K562 (cell line): ENCODE data around the gene HHATL. TPM values are rescaled to one million over a fixed set of nuclear protein-coding genes. Genes with fewer than 3 reads are reported as not detected.

ENCODE experiments used
- ATAC-seq: fragments of 200-7000 bp; cut with Tn5 transposase; 3 replicates; pipeline ENCODE4 v1.9.1; 2020; ENCODE audit warnings: moderate library complexity
- BruUV-seq: library from RNA; stranded (reverse); fragments of 400-500 nt; replicated peaks from 2 replicates; lab custom pipeline; 2021; lab: Mats Ljungman, UMichigan
- CTCF ChIA-PET: fragments of 300-600 bp; formaldehyde crosslinking; extraction: SDS; loops from one replicate; lab custom pipeline; 2021; ENCODE audit warnings: low intra/inter-chr PET ratio; lab: Yijun Ruan, JAX
- POLR2A ChIA-PET: fragments of 300-600, 350-650 bp; sonication (Branson Sonifier 250); formaldehyde crosslinking; extraction: SDS; loops from one replicate; lab custom pipeline; 2021; ENCODE audit warnings: antibody characterized with exemption, inconsistent platforms; lab: Yijun Ruan, JAX
- DNase-seq, 4 experiments: peaks; one replicate each; pipeline versions ENCODE4 v3.0.0 to v3.0.0-alpha.2; 2011 to 2018; ENCODE audit warnings: low spot score in 3 of 4, mixed read lengths in 3 of 4; ENCODE audit errors: extremely low read depth in 1 of 4
- FAIRE-seq: peaks from 2 replicates; lab custom pipeline; 2011; peaks lifted over from hg19 to GRCh38; lab: Jason Lieb, UNC
- H2AFZ ChIP-seq: 2 replicates; pipeline ENCODE4 v1.6.0; 2011; ENCODE audit warnings: low read depth, low read length, control low read depth, inconsistent platforms
- H3K27ac ChIP-seq: fragments of 200-600 bp; 3 replicates; pipeline ENCODE4 v1.8.0; 2011; ENCODE audit warnings: low read depth, mild to moderate bottlenecking, control low read depth, inconsistent platforms, low read length, moderate library complexity, mixed read lengths; ENCODE audit errors: extremely low read depth
- H3K27me3 ChIP-seq, 2 experiments: fragments of 300-600 bp in 1 of 2; 2 replicates in 1 of 2; 3 replicates in 1 of 2; pipeline versions ENCODE4 v1.6.0 to v1.8.0; 2011; ENCODE audit warnings: inconsistent platforms in 2 of 2, low read length in 2 of 2, mild to moderate bottlenecking in 1 of 2, mixed read lengths in 1 of 2, moderate library complexity in 1 of 2; ENCODE audit not compliant: control insufficient read depth in 2 of 2, insufficient read depth in 2 of 2
- H3K36me3 ChIP-seq: fragments of 300-600 bp; 3 replicates; pipeline ENCODE4 v1.8.0; 2011; ENCODE audit warnings: mild to moderate bottlenecking, low read length, inconsistent platforms; ENCODE audit not compliant: control insufficient read depth, insufficient read depth
- H3K4me1 ChIP-seq, 2 experiments: fragments of 200-600 bp in 1 of 2; replicated peaks in 1 of 2; 2 replicates in 1 of 2; 3 replicates in 1 of 2; pipeline versions ENCODE4 v1.5.1 to v1.8.0; 2011; ENCODE audit warnings: inconsistent platforms in 2 of 2, low read length in 2 of 2, mild to moderate bottlenecking in 1 of 2, mixed read lengths in 1 of 2, moderate library complexity in 1 of 2; ENCODE audit not compliant: control insufficient read depth in 2 of 2, insufficient read depth in 2 of 2
- H3K4me2 ChIP-seq: 2 replicates; pipeline ENCODE4 v1.6.1; 2011; ENCODE audit warnings: low read length, control low read depth, inconsistent platforms, mixed read lengths; ENCODE audit not compliant: insufficient read depth
- H3K4me3 ChIP-seq: fragments of 200-600 bp; sonication (generic), shearing (Covaris generic); 2 replicates; pipeline ENCODE4 v1.5.1; 2016; ENCODE audit warnings: control low read depth, inconsistent platforms
- H3K79me2 ChIP-seq: fragments of 200-600 bp; 3 replicates; pipeline ENCODE4 v1.8.0; 2011; ENCODE audit warnings: low read length, inconsistent platforms; ENCODE audit not compliant: control insufficient read depth, insufficient read depth
- H3K9ac ChIP-seq, 2 experiments: 2 replicates each; pipeline versions ENCODE4 v1.6.0 to v1.6.1; 2011; ENCODE audit warnings: low read depth in 2 of 2, low read length in 2 of 2, control low read depth in 1 of 2, inconsistent platforms in 1 of 2, mild to moderate bottlenecking in 1 of 2, mixed read lengths in 1 of 2; ENCODE audit not compliant: insufficient read depth in 1 of 2
- H3K9me1 ChIP-seq: one replicate; pipeline ENCODE4 v1.6.0; 2011; ENCODE audit warnings: inconsistent platforms, mild to moderate bottlenecking, low read length, moderate library complexity; ENCODE audit not compliant: control insufficient read depth, insufficient read depth
- H3K9me3 ChIP-seq: replicated peaks from 2 replicates; pipeline ENCODE4 v1.5.1; 2011; ENCODE audit warnings: low read depth, low read length, inconsistent platforms; ENCODE audit not compliant: control insufficient read depth, insufficient read depth
- H4K20me1 ChIP-seq: replicated peaks from 2 replicates; pipeline ENCODE4 v1.6.1; 2011; ENCODE audit warnings: low read length, inconsistent platforms, mixed read lengths; ENCODE audit not compliant: control insufficient read depth, insufficient read depth
- BDP1 ChIP-seq: IDR thresholded peaks from 3 replicates; pipeline ENCODE4 v1.6.1; 2011; ENCODE audit not compliant: insufficient read length, insufficient read depth
- EP400 ChIP-seq: fragments of 450-650 bp; IDR thresholded peaks from 2 replicates; pipeline ENCODE4 v1.6.1; 2017; ENCODE audit warnings: antibody characterized with exemption, mild to moderate bottlenecking, moderate library complexity
- GATAD2B ChIP-seq: fragments of 450-650 bp; IDR thresholded peaks from 2 replicates; pipeline ENCODE4 v1.6.1; 2017; ENCODE audit warnings: mild to moderate bottlenecking, borderline replicate concordance
- MXI1 ChIP-seq: IDR thresholded peaks from 2 replicates; pipeline ENCODE4 v1.6.1; 2011; ENCODE audit warnings: low read depth, mild to moderate bottlenecking, improper control_type of control experiment, low read length
- NFIX ChIP-seq: fragments of 250-450 bp; sonication (Bioruptor Pico); IDR thresholded peaks from 2 replicates; pipeline ENCODE4 v1.4.0; 2020; ENCODE audit warnings: low read depth, mild to moderate bottlenecking, moderate library complexity
- PCBP1 ChIP-seq: fragments of 200-400 bp; formaldehyde crosslinking; IDR thresholded peaks from 2 replicates; pipeline ENCODE4 v1.6.1; 2018; ENCODE audit warnings: mild to moderate bottlenecking, low read depth, low read length; ENCODE audit not compliant: poor library complexity, severe bottlenecking
- SMAD1 ChIP-seq: fragments of 150-350 bp; IDR thresholded peaks from 2 replicates; pipeline ENCODE4 v1.6.1; 2014; ENCODE audit warnings: low read length, low read depth; ENCODE audit not compliant: partially characterized antibody
- TAF1 ChIP-seq: IDR thresholded peaks from 2 replicates; pipeline ENCODE4 v1.6.1; 2011; ENCODE audit warnings: mild to moderate bottlenecking, low read length, moderate library complexity; ENCODE audit not compliant: insufficient read depth, control insufficient read depth, severe bottlenecking; ENCODE audit errors: extremely low read depth
- ZNF175 ChIP-seq: fragments of 200-800 bp; sonication (Bioruptor generic); IDR thresholded peaks from 2 replicates; pipeline ENCODE4 v1.6.1; 2016; ENCODE audit warnings: low read depth, mild to moderate bottlenecking, missing genetic modification characterization, missing compliant biosample characterization
- ZNF316 ChIP-seq: fragments of 450-650 bp; IDR thresholded peaks from 2 replicates; pipeline ENCODE4 v1.6.1; 2016
- ZNF444 ChIP-seq: fragments of 250-450 bp; sonication (Bioruptor Pico); IDR thresholded peaks from 2 replicates; pipeline ENCODE4 v1.4.0; 2020; ENCODE audit warnings: mild to moderate bottlenecking, moderate library complexity
- WGBS: fragments of 100-300 bp; shearing (Covaris generic); methylation state at CpG from one replicate; pipeline ENCODE4 v1.1.6; 2016; ENCODE audit warnings: low coverage, mixed read lengths; ENCODE audit not compliant: insufficient coverage; ENCODE audit errors: missing lambda C conversion rate; 5-methylcytosine and 5-hydroxymethylcytosine counted together
- in situ Hi-C: fragments of 300-500 bp; cut with MboI; formaldehyde crosslinking; loops from 4 replicates; pipeline ENCODE4 v1.15.0; 2018; ENCODE audit warnings: inconsistent platforms, mixed read lengths
- intact Hi-C: fragments of 100-400 bp; cut with micrococcal nuclease; formaldehyde crosslinking; loops from 2 replicates; pipeline ENCODE4 v1.14.2; 2022
- polyA plus RNA-seq, 8 experiments: library from polyadenylated mRNA; depleted of rRNA in 4 of 8; stranded (reverse) in 5 of 8; unstranded in 3 of 8; fragments of >200 nt; fragmentation: Nextera tagmentation in 2 of 8; fragmentation: Illumina TruSeq in 1 of 8; extraction: Ambion mirVana in 2 of 8; extraction: Trizol in 1 of 8; gene quantifications; 2 replicates each; pipeline versions ENCODE4 v1.2.1 to v1.2.3, GENCODE V29; 2011 to 2014; ENCODE audit warnings: inconsistent platforms in 1 of 8, missing spikeins in 1 of 8
- total RNA-seq, 7 experiments: library from RNA; depleted of rRNA in 6 of 7; stranded (reverse); fragments of >200 nt in 6 of 7; fragmentation: Illumina TruSeq in 2 of 7; extraction: Trizol in 2 of 7; gene quantifications; 2 replicates each; pipeline versions ENCODE4 v1.2.1 to v1.2.3, GENCODE V29; 2011 to 2021; ENCODE audit warnings: low replicate concordance in 1 of 7
- TF ChIP-seq, protein P1 (sequence below): fragments of 450-650 bp; IDR thresholded peaks from 2 replicates; pipeline ENCODE4 v1.6.1; 2016; ENCODE audit warnings: low read depth, mild to moderate bottlenecking, moderate library complexity

HHATL gene
- total and polyA plus RNA-seq, 9 of the 15 experiments (the other 6 are each of a cell fraction or from before 2014, with no cell fraction given): not detected

GRCh38 chr3:42698911-42699230 lies 3.7 kb downstream of the HHATL start:
- Histone ChIP-seq H3K4me2 (no peak overlapping the region), H3K27me3 (peaks cover 6 to 44% of the 10 kb centered on the region in 2 experiments), H3K79me2 (no peaks in the 10 kb centered on the region), H3K4me1 (peaks cover 0 to 14% of the 10 kb centered on the region in 2 experiments; a peak in 1 of 5 replicates), H3K9me3 (no peaks in the 10 kb centered on the region), H4K20me1 (peaks cover 15% of the 10 kb centered on the region), H3K9ac (no peak overlapping the region), H2AFZ (no peak overlapping the region), H3K36me3 (no peaks in the 10 kb centered on the region), H3K9me1 (peaks cover 5% of the 10 kb centered on the region), H3K27ac (no peak overlapping the region), H3K4me3 (no peak overlapping the region)
- no peak for DNase-seq
- BruUV-seq: no TSS peak
- ChIA-PET POLR2A (no interaction called here), CTCF (no interaction called here)
- FAIRE-seq: no peak
- ATAC-seq: no peak
- in situ Hi-C loops: no loop called here
- TF ChIP-seq, protein P1, sequence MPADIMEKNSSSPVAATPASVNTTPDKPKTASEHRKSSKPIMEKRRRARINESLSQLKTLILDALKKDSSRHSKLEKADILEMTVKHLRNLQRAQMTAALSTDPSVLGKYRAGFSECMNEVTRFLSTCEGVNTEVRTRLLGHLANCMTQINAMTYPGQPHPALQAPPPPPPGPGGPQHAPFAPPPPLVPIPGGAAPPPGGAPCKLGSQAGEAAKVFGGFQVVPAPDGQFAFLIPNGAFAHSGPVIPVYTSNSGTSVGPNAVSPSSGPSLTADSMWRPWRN: no peak
- peak; percentile 25; the same call in 1 of the 2 replicates for TF ChIP-seq ZNF316
- WGBS: 1% methylated on average over 9 of the region's 9 CpGs
- intact Hi-C loops: no loop called here

- H3K4me2 ChIP-seq: no peak overlapping the region
- intact Hi-C loops: no loop called here
- FAIRE-seq (no peak), ATAC-seq (no peak), DNase-seq (no peak)
- H3K79me2 ChIP-seq: no peaks in the 10 kb centered on the region
- H3K9ac ChIP-seq: no peak overlapping the region
- ChIA-PET POLR2A (interaction anchor here (0.7 kb wide), 1 partner anchor 10 kb away, joined by 3 read pairs; no protein-coding TSS in a partner anchor), CTCF (no interaction called here)
- H3K4me1 ChIP-seq: peaks cover 0 to 14% of the 10 kb centered on the region in 2 experiments; a peak in 1 of 5 replicates
- H3K9me3 ChIP-seq: no peaks in the 10 kb centered on the region
- in situ Hi-C loops: no loop called here
- H2AFZ ChIP-seq: no peak overlapping the region
- no peak overlapping the region for H3K4me3 ChIP-seq
- H3K9me1 ChIP-seq: peaks cover 4% of the 10 kb centered on the region
- 1% methylated on average over 7 of the region's 7 CpGs for WGBS
- H4K20me1 ChIP-seq: peaks cover 12% of the 10 kb centered on the region
- no peak overlapping the region for H3K27ac ChIP-seq
- H3K36me3 ChIP-seq: no peaks in the 10 kb centered on the region
- no TSS peak for BruUV-seq
- peaks cover 6 to 48% of the 10 kb centered on the region in 2 experiments for H3K27me3 ChIP-seq
- TF ChIP-seq BDP1: no peak
- no peak for TF ChIP-seq TAF1
- no peak for TF ChIP-seq SMAD1
- TF ChIP-seq EP400: no peak
- TF ChIP-seq ZNF175 (CRISPR knock-in tag): no peak
- TF ChIP-seq MXI1: no peak
- no peak for TF ChIP-seq ZNF444 (CRISPR knock-in tag)
- TF ChIP-seq GATAD2B: no peak
- TF ChIP-seq NFIX (CRISPR knock-in tag): no peak
- TF ChIP-seq PCBP1: no peak
Measured at GRCh38 chr3:42698216-42698910, 4.2 kb downstream of the HHATL start.
